OCI-LY3 (cell line): Measurements from ENCODE around the gene HOXD8.

ENCODE experiments used
- H2AFZ ChIP-seq: fragments of 200-600, 300-600 bp; shearing (Covaris generic); 2 replicates; pipeline ENCODE4 v1.6.0; 2014; ENCODE audit warnings: antibody characterized with exemption, low read depth, low read length
- H3K27ac ChIP-seq: fragments of 200-600, 300-600 bp; sonication (generic); 2 replicates; pipeline ENCODE4 v1.5.1; 2014; ENCODE audit warnings: mild to moderate bottlenecking, low read length, moderate library complexity, mixed read lengths
- H3K27me3 ChIP-seq: fragments of 200-600, 300-600 bp; sonication (generic); 2 replicates; pipeline ENCODE4 v1.6.1; 2014; ENCODE audit warnings: low read depth, low read length, mixed read lengths
- H3K36me3 ChIP-seq: fragments of 200-600, 300-600 bp; sonication (generic); replicated peaks from 2 replicates; pipeline ENCODE3; 2014; ENCODE audit warnings: low read depth, low read length, mixed read lengths
- H3K4me1 ChIP-seq: fragments of 300-600, 200-600 bp; sonication (generic); 2 replicates; pipeline ENCODE4 v1.6.1; 2014; ENCODE audit warnings: low read length, mixed read lengths
- H3K4me2 ChIP-seq: fragments of 200-600, 300-600 bp; sonication (generic); 2 replicates; pipeline ENCODE4 v1.6.1; 2014; ENCODE audit warnings: low read length, mixed read lengths
- H3K4me3 ChIP-seq: fragments of 300-600, 200-600 bp; sonication (generic); 2 replicates; pipeline ENCODE4 v1.5.1; 2014; ENCODE audit warnings: antibody characterized with exemption, mild to moderate bottlenecking, low read length, moderate library complexity
- H3K79me2 ChIP-seq: fragments of 300-600, 200-600 bp; shearing (Covaris generic); 2 replicates; pipeline ENCODE4 v1.6.1; 2014; ENCODE audit warnings: mild to moderate bottlenecking, low read length, mixed read lengths
- H3K9ac ChIP-seq: fragments of 300-600, 200-600 bp; shearing (Covaris generic); 2 replicates; pipeline ENCODE4 v1.6.0; 2014; ENCODE audit warnings: mild to moderate bottlenecking, low read length, moderate library complexity
- H3K9me3 ChIP-seq: fragments of 200-600, 300-600 bp; shearing (Covaris generic); 2 replicates; pipeline ENCODE4 v1.6.1; 2014; ENCODE audit warnings: low read length, mixed read lengths; ENCODE audit not compliant: insufficient read depth
- H4K20me1 ChIP-seq: fragments of 200-600, 300-600 bp; sonication (generic); 2 replicates; pipeline ENCODE4 v1.6.1; 2016; ENCODE audit warnings: low read length, mixed read lengths; ENCODE audit not compliant: insufficient read depth
- CTCF ChIP-seq: fragments of 200-600, 300-600 bp; sonication (generic); IDR thresholded peaks from 2 replicates; pipeline ENCODE4 v1.5.1; 2014; ENCODE audit warnings: antibody characterized with exemption, low read length, low read depth
- EZH2phosphoT487 ChIP-seq: fragments of 200-600 bp; shearing (Covaris generic); IDR thresholded peaks from 2 replicates; pipeline ENCODE4 v1.6.1; 2018; ENCODE audit warnings: antibody characterized with exemption, mixed run types, low read depth

HOXD8 gene

GRCh38 chr2:176163672-176164056 lies 34.2 kb downstream of the HOXD8 start:
- Histone ChIP-seq H3K27ac (no peak overlapping the region), H3K79me2 (no peaks in the 10 kb centered on the region), H3K9me3 (no peaks in the 10 kb centered on the region), H3K4me3 (no peak overlapping the region), H3K4me2 (no peak overlapping the region), H3K27me3 (peaks cover 3% of the 10 kb centered on the region; the same call in 1 of the 2 replicates), H4K20me1 (no peaks in the 10 kb centered on the region), H3K9ac (no peak overlapping the region), H3K4me1 (no peaks in the 10 kb centered on the region), H3K36me3 (no peaks in the 10 kb centered on the region), H2AFZ (no peak overlapping the region)
- TF ChIP-seq CTCF: no peak
- no peak for TF ChIP-seq EZH2phosphoT487

GRCh38 chr2:176164201-176164600 lies 34.7 kb downstream of the HOXD8 start:
- no peaks in the 10 kb centered on the region for H3K36me3 ChIP-seq
- no peak overlapping the region for H3K4me2 ChIP-seq
- peaks cover 3% of the 10 kb centered on the region; the same call in 1 of the 2 replicates for H3K27me3 ChIP-seq
- H3K27ac ChIP-seq: no peak overlapping the region
- H4K20me1 ChIP-seq: no peaks in the 10 kb centered on the region
- no peaks in the 10 kb centered on the region for H3K9me3 ChIP-seq
- H2AFZ ChIP-seq: no peak overlapping the region
- H3K79me2 ChIP-seq: no peaks in the 10 kb centered on the region
- H3K4me1 ChIP-seq: no peaks in the 10 kb centered on the region
- no peak for TF ChIP-seq EZH2phosphoT487
- no peak for TF ChIP-seq CTCF
- no peak overlapping the region for H3K9ac ChIP-seq
- H3K4me3 ChIP-seq: no peak overlapping the region

GRCh38 chr2:176164611-176165369 lies 35.3 kb downstream of the HOXD8 start:
- TF ChIP-seq CTCF: no peak
- no peak for TF ChIP-seq EZH2phosphoT487
- Histone ChIP-seq H3K36me3 (no peaks in the 10 kb centered on the region), H3K9me3 (no peaks in the 10 kb centered on the region), H2AFZ (no peak overlapping the region), H3K4me3 (no peak overlapping the region), H3K79me2 (no peaks in the 10 kb centered on the region), H3K27ac (no peak overlapping the region), H4K20me1 (no peaks in the 10 kb centered on the region), H3K4me2 (no peak overlapping the region), H3K27me3 (peaks cover 3% of the 10 kb centered on the region; the same call in 1 of the 2 replicates), H3K4me1 (no peaks in the 10 kb centered on the region), H3K9ac (no peak overlapping the region)

- TF ChIP-seq CTCF (no peak), EZH2phosphoT487 (no peak)
- no peak overlapping the region for H3K27ac ChIP-seq
- no peaks in the 10 kb centered on the region for H4K20me1 ChIP-seq
- peaks cover 3% of the 10 kb centered on the region; the same call in 1 of the 2 replicates for H3K27me3 ChIP-seq
- H2AFZ ChIP-seq: no peak overlapping the region
- no peaks in the 10 kb centered on the region for H3K9me3 ChIP-seq
- no peaks in the 10 kb centered on the region for H3K4me1 ChIP-seq
- H3K79me2 ChIP-seq: no peaks in the 10 kb centered on the region
- H3K36me3 ChIP-seq: no peaks in the 10 kb centered on the region
- H3K4me2 ChIP-seq: no peak overlapping the region
- H3K9ac ChIP-seq: no peak overlapping the region
- no peak overlapping the region for H3K4me3 ChIP-seq
Observed at GRCh38 chr2:176165370-176166050, 36.0 kb downstream of the HOXD8 start.
